ENCODE data around the gene GPSM3.

The GPSM3 gene

DNA sequence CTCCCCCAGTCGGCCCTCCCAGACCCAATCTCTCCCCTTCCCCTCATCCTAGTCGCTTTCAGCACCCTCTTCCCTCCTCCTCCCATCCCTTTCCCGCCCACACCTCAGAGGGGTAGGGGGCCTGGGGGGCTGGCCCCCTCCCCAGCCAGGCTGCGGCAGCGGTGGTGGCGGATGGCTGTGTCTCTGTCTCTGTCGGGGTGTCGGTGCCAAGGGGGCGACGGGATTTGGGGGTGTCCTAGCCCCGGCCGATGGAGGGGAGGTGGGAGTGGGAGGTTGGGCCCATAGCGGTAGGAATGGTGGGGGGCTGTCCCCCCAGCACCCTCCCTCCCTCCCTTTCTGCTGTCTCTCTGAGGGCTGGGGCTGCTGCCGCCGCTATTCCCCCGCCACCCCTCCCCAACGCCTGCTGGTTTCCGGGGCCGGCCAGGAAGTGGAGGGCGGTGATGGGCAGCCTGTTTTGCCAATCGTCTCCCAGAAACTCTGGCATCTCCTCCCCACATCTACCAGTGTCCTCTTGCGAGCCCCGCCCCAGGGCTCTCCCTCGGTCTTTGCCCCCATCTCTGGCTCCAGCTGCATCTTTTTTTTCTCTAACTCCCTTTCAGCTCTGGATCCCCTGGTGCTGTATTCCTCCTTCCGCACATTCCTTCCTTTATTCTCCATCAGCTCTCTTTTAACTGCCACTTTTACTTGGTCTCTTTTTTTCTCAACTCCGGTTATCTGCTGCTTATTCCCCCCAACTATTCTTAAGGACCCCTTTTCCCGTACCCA lies 16.6 kb downstream of the GPSM3 start, which contains the start of gene AGPAT1:
AGPAT1 (minus strand) TSS at position 374 of the 765 bp plus-strand sequence. CDS start 4,588 bp downstream, outside the sequence.
- DNase-seq: peak in 50 of 51 donors; percentile 58 to 98 (median 95)

DNA sequence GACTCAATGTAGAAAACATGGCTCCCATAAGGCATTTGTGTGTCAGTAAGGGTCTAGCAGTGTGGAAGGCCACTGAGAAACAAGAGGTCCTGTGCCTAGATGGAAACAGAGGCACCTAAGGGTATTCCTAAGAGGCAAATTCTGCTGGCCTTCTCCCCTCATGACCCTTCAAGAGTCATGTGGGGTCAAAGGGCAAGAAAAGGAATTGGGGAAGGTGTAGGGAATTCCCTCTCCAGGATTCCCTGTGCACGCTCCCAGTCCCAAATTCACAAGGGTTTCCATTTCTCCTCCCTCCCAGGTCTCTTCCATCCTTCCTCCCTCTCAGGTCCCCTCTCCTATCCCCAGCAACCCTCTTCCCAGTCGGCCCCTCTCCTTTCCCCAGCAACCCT lies 17.1 kb downstream of the GPSM3 start:
- no peak for DNase-seq

DNA sequence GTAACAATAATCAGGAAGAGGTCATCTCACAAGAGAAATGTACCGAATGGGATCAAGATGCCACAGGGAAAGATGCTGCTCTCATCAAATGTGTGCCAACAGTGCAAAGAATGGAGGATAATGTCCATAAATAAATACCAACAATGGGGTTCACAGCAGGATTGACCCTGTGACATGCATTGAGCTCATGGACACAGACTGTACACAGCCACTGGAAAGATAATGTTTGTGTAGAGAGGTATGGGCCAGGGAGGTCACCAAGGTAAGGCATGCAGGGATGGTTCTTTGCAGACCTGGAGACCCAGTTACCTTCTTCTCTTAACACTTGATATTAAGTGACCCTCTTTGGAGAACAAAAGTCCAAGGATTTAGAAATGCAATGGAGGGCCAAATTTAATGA lies 18.0 kb downstream of the GPSM3 start:
- DNase-seq: no peak

DNA sequence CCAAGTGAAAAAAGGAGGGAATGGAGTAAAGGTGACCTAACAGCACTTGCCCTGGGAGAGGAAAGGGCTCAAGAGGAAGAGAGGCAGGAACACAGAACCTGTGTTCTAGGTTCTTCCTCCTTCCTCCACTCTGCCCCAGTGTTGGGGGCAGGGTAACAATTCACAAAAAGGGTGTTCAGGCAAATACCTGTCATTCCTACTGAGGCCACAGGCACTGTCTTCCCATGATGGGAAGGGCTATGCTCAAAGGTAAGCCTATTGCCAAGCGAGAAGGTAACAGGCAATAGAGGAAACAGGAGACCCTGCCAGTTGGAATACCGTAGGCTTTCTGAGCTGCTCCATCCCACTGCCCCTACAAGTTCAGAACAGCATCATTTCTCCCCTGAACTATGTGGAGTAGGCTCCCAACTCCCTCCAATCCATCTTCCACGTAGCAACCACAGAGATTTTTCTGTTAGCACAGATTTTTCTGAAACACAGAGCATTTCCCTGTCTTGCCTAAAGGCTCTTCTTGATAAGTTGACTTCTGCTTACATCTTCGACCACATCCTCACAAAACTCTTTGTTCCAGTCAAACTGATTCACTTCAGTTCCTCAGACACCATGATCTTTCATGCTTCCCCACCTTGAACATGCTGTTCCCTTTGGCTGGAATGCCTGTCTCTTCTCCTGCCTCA lies 19.3 kb downstream of the GPSM3 start:
- no peak for DNase-seq

DNA sequence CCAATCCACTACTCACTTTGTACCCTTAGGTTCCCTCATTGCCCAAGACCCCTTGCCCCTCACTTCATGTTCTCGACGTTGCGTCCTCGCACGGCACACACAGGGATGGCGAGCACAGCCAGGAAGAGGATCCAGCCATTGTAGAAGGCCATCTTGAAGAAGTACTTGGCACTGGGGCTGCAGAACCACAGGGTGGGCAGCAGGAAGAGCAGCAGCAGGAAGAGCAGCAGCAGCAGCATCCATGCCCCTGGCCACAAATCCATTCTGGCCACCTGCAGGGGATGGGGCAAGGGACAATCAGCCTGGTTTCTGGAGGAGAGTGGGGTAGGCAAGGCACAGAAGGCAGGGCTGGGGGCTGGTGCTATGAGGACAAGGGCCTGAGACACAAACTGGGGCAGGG lies 21.2 kb downstream of the GPSM3 start:
- DNase-seq: no peak

DNA sequence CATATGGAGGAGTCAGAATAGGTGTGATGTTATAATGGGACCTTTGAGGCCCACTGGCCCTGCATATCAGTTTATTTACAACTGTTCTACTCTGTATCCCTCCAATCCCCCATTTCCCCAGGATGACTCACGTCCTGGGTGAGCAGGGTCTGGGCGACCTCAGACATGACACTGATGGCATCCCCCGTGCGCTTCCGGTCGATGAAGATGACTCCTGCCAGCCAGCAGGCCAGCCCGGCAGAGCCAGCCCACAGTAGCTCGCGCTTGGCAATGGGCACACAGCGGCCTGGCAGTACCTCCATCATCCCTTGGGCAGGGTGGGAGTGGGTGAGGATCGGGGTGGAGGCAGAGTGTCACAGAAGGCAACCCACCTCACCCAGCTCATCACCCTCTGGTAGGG lies 22.1 kb downstream of the GPSM3 start:
- DNase-seq: no peak

DNA sequence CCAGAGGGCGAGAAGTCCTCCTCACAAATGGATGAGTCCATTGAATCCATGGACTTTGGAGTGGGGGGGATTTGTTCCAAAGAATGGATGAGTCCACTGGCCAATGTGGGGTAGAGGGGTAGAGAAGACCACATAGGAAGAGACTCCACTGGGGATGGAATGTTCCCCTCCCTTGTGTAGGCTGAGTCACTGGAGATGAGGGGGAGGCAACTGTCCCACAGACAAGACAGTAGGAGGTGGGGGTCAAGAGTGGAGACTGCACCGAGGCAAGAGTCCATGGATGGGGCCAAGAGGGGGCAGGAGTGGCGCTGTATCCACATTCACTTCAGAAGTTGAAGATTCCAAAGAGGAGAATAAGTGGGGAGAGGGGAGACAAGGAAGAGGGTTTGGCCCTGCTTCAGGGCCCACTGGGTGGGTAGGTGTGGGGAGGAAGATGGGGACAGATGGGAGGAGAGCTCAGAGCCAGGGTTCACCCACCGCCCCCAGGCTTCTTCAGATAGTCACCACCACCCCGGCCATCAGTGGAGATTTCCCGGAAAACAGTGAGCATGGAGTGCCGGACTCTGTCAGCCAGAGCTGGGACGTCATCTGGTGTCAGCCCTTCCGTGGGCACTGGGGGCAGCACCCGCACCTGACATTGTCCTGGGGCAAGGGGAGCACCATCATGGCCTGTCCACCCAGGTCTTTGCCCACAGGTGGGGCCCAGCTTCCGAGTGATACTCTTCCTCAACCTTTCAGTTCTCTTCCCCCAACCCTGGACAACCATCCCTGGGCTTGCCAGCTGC lies 23.4 kb downstream of the GPSM3 start:
- DNase-seq: no peak

DNA sequence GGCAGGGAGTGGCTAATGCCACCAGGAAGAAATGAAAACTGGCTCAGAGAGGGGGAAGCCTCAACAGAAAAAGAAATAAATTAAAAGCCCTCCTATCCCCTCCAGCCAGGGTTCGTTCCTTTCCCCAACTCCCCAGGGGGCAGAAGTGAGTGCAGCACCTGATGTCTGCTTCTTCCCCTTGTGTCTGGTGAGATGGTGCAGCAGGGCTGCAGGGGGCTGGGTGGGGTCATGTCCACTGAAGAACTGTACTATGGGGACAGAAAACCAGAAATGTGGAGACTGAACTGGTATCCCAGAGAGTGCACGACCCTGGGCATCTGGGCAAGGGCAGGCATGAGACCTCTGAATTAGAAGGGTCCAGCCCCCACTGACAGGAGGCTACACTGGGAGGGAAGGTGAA lies 24.1 kb downstream of the GPSM3 start:
- DNase-seq: no peak

DNA sequence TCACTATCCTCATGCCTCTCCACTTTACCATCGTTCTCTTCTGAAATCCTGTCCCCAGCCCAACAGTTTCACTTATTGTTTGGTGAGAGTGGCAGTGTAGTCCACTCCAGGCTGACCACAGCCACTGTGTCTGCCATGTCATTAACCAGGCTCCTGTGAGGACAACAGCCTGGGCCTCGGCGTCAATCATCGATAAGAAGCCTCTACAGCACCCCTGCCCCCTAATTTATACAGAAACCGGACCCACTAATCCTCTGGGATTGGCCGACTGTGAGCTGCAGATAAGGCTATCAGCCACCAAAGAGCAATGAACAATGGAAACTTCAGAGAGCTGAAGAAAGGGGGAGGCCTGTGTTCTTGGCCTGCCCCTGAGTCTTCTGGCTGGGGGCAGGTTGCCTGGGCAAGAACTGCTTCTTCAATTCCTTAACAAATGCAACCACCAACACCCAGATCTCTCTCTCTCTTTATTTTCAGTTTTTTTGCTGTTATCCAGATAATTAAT lies 24.6 kb downstream of the GPSM3 start:
- DNase-seq: no peak

DNA sequence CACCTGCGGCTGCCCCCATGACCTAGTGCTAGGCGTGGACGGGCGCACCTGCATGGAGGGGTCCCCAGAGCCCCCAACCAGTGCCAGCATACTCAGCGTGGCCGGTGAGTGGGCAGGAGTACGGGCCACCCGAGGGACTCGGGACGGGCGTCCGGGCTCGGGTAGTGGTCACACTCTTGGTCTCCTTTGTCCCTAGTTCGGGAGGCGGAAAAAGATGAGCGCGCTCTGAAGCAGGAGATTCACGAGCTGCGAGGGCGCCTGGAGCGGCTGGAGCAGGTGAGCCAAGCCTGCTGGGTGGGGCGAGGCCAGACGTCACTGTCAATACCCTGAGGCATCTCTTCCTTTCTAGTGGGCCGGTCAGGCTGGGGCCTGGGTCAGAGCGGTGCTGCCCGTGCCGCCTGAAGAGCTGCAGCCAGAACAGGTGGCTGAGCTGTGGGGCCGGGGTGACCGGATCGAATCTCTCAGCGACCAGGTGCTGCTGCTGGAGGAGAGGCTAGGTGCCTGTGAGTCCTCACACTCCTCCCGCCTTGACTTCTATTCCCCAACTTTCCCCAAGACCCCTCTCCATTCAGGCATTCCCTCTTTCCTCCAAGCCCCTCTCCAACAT lies 25.2 kb downstream of the GPSM3 start:
- no peak for DNase-seq

DNA sequence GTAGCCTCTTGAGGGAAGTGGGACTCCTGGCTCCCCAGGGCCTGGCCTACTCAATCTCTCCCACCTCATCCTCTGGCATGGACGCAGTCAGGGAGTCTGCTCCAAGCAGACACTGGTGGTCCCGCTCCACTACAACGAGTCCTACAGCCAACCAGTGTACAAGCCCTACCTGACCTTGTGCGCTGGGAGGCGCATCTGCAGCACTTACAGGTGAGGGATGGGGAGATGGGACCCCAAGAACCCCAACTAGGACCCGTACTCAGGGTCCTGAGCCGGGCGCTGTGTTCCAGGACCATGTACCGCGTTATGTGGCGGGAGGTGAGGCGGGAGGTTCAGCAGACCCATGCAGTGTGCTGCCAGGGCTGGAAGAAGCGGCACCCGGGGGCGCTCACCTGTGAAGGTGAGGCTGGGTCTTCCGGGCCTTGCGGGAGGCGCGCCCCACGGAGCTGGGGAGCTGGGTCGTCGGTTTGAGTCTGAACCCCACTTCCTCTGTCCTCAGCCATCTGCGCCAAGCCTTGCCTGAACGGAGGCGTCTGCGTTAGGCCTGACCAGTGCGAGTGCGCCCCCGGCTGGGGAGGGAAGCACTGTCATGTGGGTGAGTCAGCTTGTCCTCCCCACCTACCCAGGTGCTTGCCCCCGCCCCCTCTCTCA lies 25.9 kb downstream of the GPSM3 start:
- DNase-seq: no peak

DNA sequence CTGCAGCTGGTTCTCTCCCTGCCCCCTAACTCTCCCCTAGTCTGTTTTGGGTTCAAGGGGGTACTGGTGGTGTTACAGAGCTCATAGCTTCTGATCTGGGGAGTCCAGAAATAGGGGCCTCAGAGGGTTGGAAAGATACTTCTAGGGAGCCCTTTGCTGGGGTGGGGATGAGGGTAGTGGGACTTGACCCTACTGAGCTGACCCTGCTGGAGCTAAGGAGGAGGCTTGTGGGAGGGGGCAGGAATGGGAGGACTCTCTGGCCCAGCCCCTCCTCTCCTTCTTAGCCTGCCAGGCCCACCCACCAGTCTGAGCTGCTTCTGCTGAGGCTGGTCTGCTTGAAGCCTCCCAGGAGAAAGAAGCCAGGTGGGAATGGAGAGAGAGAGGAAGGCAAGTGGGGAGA lies 28.1 kb downstream of the GPSM3 start, which contains the start of gene EGFL8:
EGFL8 (plus strand) TSS at position 301 of the 400 bp plus-strand sequence. CDS start 1,571 bp downstream, outside the sequence.
- DNase-seq: no peak

DNA sequence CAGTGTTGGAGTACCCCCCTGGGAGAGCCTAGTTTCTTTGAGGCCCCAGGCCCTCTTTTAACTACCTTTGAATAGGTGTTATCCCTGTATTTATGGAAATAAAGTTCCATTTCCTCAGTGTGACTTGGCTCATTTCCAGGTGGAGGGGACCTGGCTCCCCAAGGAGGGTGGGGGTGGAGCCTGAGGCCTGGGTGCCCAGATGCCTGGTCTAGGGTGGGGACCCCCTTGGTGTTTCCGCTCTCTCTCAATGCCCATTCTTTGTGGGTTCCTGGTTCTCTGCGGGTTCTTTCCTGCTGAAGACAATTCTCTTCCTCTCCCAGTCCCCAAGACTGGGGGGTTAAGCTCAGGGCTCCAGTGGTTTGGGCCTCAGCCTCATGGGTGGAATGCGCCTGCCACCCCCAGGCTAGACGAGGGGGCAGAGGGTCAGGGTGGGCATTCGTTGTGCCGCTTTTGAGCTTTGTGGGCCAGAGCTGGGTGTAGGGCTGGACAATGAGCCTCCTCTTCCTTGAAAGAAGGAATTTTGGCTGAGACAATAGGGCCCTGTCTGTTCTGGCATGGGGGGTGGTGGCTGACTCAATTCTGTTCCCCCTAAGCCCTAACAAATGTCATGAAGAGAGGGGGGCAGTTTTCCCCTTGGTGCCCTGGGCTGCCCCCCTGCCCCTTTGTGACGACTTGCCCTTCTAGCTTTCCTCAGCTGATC lies 28.7 kb downstream of the GPSM3 start:
- DNase-seq: peak in 3 of 51 donors; percentile 9 to 52 (median 49)

DNA sequence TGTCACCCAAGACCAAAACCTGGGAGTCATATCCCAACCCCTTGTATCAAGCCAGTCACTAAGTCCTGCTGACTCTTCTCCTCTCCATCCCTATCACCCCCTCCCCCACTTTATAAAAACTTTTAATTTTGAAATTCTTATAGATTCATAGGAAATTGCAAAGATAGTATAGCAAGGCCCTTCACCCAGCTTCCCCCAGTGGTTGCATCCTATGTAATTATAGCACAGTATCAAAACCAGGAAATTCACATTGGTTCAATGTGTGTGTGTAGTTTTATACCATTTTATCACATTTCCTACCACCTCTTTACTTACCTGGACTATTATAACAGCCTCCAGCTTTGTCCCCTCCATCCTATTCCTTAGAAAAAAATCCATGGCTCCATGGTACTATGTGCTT lies 34.4 kb downstream of the GPSM3 start:
- no peak for DNase-seq

DNA sequence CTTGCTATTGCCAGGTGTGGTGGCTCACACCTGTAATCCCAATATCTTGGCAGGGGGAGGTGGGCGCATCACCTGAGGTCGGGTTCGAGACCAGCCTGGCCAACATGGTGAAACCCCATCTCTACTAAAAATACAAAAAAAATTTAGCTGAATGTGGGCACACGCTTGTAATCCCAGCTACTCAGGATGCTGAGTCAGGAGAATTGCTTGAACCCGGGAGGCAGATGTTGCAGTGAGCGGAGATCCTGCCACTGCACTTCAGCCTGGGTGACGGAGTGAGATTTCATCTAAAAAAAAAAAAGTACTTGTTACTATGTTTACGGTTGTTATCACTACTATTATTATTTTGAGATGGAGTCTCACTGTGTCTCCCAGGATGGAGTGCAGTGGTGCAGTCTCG lies 35.6 kb downstream of the GPSM3 start:
- DNase-seq: no peak

DNA sequence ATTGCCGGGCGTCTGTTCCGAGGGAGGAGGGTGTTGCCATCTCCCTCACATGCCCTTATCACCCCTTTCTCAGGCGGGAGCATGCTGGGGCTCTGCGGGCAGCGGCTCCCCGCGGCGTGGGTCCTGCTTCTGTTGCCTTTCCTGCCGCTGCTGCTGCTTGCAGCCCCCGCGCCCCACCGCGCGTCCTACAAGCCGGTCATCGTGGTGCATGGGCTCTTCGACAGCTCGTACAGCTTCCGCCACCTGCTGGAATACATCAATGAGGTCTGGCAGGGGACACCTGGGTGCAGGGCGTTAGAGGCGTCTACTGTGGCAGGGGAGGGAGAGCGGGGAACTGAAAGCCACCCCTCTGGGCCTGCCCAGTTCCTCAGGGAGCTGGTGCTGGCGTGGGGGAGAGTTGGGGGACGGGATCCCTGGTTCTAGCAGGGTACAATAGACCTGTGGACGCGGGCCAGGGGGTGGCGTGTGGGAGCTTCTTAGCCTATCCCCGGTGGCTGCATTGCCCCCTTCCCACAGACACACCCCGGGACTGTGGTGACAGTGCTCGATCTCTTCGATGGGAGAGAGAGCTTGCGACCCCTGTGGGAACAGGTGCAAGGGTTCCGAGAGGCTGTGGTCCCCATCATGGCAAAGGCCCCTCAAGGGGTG lies 37.8 kb downstream of the GPSM3 start:
- DNase-seq: peak in 33 of 51 donors; percentile 16 to 82 (median 55)

DNA sequence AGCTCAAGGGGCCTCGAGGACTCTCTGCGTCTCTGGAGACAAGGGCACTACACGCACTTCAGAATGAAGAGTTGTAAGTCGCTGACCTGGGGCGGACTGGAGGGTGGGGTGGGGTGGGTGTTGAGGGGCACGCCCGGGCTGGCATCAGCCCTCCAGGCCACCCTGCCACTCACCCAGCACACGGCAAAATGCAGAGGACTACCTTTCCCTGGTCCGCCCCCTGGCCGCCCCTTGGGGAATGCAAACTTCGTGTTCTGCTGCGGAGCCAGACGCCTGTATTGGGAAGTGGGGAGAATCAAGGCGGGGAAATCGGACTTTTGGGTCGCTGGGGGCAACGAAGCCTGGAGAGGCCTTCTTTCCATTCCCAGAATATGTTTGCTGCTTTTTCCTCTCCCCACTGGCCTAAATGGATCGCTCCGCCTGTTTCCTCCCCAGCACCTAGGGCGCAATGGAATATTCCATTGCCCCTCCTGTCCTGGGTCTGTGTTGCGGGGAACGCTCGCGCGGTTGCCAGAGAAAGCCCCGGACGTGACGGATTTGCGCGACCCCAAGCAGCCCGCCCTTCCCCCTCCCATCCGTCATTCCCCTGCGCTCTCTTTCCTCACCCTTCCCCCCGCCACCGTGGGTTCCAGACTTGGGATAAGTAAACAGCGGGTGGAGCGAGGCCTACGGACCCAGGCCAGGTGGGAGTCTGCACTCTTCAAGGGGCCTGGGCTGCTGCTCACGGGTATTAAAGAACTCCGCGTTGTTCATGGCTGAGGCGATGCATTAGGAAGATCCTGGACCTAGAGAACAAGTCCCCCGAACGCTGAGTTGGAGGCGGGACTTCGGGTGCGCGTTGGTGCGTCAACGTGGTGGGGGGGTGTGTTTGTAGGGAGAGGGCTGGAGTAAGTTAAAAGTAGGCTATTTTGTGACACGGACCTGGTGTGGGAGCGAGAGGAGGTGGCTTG lies 38.6 kb downstream of the GPSM3 start, which contains the start of gene PPT2:
PPT2 (plus strand) TSS at position 578 of the 950 bp plus-strand sequence. CDS start 454 bp downstream, outside the sequence.
- peak in 50 of 51 donors; percentile 49 to 94 (median 82) for DNase-seq

Data from hypothalamus (tissue), 51 donors.